ENCODE data around the gene USP10.
A peak's percentile ranks its signal among the peaks of the same experiment; 100 is the strongest.

Gene USP10

GRCh38 chr16:84700446-84701300 is 873 bp downstream of the USP10 start:
- DNase-seq (ENCODE audit: low spot score), result no peak

DNA sequence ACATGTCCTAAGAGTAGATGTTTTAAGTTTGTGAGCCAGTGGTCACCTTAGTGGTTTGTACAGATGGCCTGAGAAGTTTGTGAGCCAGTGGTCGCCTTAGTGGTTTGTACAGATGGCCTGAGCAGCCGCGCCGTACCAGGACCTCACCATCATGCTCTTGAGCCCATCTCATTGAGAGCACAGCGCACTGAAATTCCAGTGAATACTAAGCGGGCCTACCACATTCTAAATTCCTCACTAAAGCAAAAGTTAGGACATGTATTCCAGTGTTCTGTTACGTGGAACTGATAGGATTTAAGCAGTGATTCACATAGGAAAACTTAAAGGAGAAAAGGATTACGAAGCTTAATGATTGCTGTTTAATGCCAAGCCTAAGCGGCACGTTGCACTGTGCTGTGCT is 3.9 kb downstream of the USP10 start:
- DNase-seq (ENCODE audit: low spot score), result no peak

- DNase-seq (ENCODE audit: low spot score), result no peak
These were observed 4.5 kb downstream of the USP10 start for GRCh38 chr16:84704253-84704652.

DNA sequence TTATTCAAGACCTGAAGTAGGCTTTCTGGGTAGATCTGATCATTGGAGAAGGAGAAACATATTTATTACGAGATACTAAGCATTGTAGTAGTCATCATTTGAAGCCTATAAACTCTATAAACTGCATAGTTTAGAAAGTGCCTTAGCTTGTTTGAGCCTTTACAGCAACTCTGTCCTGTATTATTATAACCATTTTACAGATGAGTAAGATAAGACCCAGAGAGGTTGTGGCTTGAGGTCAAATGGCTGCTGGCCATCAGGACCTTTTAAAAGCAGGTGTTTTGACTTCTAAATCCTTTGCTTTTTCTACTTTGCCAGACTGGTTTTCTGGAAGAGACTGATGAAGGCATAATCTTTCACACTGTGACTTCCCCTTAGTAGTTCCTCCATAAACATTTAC is 7.1 kb downstream of the USP10 start:
- no peak for DNase-seq (ENCODE audit: low spot score)

GRCh38 chr16:84709609-84710008 is 9.8 kb downstream of the USP10 start:
- no peak for DNase-seq (ENCODE audit: low spot score)

GRCh38 chr16:84710686-84711085 is 10.9 kb downstream of the USP10 start:
- no peak for DNase-seq (ENCODE audit: low spot score)

- DNase-seq (ENCODE audit: low spot score), result no peak
These were observed 12.4 kb downstream of the USP10 start for GRCh38 chr16:84712138-84712671.

- DNase-seq (ENCODE audit: low spot score), result no peak
These were observed 13.3 kb downstream of the USP10 start for GRCh38 chr16:84712801-84713775.

DNA sequence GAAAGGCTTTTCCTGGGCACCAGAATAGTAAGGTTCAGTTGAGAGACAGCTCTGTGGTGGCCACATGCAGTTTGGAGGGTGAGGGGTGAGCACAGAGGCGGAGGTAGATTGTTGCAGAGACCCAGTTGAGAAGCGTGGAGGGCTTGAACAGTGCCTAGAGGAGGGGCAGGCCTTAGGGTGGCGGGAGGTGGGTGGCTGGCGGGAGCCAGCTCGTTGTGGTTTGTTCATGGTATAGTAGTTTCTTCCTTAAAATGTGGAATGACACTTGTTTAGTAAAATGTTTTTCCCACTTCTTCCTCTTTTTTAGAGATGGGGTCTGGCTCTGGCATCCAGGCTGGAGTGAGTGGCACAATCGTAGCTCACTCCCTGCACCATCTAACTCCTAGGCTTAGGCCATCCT is 14.2 kb downstream of the USP10 start:
- no peak for DNase-seq (ENCODE audit: low spot score)

- no peak for DNase-seq (ENCODE audit: low spot score)
These were observed 15.6 kb downstream of the USP10 start for GRCh38 chr16:84715424-84715823.

GRCh38 chr16:84715854-84716253 is 16.1 kb downstream of the USP10 start:
- no peak for DNase-seq (ENCODE audit: low spot score)

DNA sequence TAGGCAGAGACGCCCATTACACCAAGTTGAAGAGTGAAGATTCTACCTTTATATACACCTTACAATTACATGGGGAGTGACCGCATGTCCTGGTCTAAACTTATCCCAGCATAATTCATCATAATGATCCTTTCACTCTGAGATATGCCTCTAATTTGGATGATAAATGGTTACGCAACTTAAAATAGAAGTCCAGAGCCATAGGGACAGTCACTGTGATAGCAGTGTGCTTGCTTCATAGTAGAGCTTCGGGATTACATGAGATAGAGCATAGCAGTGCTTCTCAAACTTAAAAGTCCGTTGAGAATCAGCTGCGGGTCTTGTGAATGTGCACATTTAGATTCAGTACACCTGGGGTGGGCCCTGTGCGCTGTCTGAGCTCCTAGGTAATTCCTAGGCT is 16.9 kb downstream of the USP10 start:
- no peak for DNase-seq (ENCODE audit: low spot score)

DNA sequence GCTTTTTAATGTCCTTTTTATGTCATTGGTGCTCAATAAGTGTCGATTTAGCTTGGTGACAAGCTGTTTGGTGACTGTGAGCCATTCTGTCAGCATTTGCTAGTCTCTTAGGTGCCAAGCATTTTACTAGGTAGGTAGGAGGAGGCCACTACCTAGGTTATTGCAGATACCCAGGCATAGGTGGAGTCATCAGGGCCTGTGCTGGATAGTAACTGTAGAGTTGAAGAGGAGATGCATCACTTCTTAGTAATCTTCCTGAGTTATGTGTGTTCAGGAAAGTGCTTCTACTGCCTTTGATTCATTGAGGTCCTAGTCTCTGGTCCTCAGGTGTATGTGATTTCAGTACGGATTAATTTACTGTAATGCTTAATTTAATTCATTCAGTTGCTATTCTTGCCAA is 17.7 kb downstream of the USP10 start:
- no peak for DNase-seq (ENCODE audit: low spot score)

- DNase-seq (ENCODE audit: low spot score), result no peak
These were observed 20.4 kb downstream of the USP10 start for GRCh38 chr16:84720177-84720579.

- no peak for DNase-seq (ENCODE audit: low spot score)
These were observed 22.3 kb downstream of the USP10 start for GRCh38 chr16:84722068-84722467.

DNA sequence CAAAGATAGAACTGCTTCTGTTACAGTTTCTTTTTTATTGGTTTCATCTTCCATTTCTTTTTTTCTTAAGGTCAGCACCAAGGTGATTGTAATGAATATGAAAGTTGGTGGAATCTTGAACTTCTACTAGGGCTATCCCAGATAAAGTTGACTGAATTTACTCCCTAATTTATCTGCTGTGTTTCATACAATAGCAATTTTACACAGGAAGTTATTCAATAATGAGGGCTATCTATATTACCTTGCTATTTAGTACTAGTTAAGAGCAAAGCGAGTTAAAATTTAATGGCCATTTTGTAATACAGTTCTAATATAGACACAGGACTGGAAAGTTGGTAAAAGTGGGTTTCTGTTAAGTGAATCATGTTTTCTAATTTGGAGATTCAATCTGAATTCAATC is 24.1 kb downstream of the USP10 start:
- no peak for DNase-seq (ENCODE audit: low spot score)

DNA sequence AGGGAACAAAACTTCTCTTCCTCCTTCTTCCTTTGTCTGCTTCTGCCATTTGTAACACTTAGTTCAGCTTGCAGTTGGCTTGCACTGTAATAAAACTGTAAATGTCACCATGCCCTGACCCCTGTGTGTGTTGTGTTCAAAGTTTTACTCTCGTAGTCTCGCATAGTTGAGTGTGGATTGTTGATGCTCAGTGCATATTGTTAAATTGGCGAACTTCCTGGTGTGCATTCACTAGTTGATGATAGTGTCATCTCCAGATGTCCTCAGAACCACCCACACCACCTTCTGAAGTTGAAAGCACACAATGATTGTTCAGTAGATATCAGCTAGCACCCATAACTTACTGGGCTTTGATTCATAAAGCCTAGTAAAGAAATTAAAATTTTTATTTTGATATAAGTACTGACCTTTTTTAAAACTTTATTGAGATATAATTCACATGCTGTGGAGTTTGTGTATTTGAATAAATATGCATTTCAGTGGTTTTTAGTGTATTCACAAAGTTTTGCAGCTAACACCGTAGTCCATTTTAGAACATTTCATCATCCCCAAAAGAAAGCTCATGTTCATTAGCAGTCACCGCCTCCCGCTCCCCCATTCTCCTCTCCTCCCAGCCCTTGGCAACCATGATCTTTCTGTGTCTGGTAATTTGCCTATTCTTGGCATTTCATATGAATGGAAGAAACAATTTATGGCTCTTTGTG is 25.0 kb downstream of the USP10 start:
- DNase-seq (ENCODE audit: low spot score), result no peak

DNA sequence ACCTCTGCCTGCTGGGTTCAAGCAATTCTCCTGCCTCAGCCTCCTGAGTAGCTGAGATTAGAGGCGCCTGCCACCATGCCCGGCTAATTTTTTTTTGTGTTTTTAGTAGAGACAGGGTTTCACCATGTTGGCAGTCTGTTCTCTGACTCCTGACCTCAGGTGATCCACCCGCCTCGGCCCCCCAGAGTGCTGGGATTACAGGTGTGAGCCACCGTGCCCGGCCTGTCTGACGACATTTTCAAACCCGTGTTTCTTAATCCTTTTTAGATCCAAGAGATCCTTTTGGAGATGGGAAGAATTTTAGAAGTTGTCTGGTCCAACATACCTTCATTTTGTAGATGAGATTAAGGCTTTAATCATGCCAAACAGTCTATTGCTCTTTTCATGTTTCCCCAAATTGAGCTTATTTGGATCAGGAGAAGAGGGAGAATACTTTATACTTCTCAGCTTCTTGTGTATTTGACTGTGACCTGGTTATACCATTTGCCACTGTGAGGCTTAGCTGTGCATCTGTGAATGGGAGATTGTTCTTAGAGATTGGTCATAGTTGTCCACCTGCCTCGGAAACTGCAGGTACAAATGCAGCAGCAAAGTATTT is 25.8 kb downstream of the USP10 start:
- DNase-seq (ENCODE audit: low spot score), result no peak

DNA sequence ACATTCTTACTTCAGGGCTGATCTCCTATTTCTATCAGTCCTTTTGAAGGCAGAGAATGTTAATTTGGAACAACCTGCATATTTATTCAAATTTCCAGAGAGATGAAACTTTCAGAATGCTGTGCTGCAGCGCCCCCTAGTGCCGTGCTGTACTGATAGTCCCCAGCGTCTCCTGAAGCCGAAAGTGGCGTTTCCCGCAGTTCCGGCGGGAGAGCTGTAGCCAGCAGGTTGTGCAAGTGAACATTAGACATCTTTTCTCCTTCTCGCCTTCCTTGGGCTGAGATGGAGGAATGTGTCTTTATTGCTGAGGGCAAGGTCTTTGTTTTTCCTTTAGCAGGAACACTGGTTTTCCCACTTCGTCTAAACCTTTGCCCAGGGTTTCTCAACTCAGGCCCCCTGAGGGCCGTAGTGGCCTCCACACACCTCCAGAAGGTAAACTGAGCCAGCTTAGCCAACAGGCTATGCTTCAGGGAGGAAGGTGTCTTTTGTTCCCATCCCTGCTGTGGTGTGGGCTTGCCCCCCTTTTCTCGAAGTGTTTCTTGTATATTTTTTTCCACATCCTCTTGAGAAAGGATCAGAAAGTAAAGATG is 26.4 kb downstream of the USP10 start:
- DNase-seq (ENCODE audit: low spot score), result peak; percentile 30

GRCh38 chr16:84726669-84727467 is 27.1 kb downstream of the USP10 start:
- no peak for DNase-seq (ENCODE audit: low spot score)

Measured in COLO829 (cell line).